HepG2 (cell line): ENCODE measurements around the gene KAT6B. TPM values are rescaled to one million over a fixed set of nuclear protein-coding genes. Genes with fewer than 3 reads are reported as not detected.

Experiments
- ATAC-seq: fragments of 200-7000 bp; cut with Tn5 transposase; 3 replicates; pipeline ENCODE4 v1.9.1; 2020; ENCODE audit warnings: mild to moderate bottlenecking, moderate library complexity
- BruUV-seq: library from RNA; stranded (reverse); fragments of 400-500 nt; replicated peaks from 2 replicates; lab custom pipeline; 2021; lab: Mats Ljungman, UMichigan
- CTCF ChIA-PET: fragments of 300-600 bp; formaldehyde crosslinking; extraction: SDS; loops from one replicate; lab custom pipeline; 2021; ENCODE audit warnings: low total read pairs, inconsistent platforms, low intra/inter-chr PET ratio; lab: Yijun Ruan, JAX
- POLR2A ChIA-PET: fragments of 350-600 bp; sonication (Branson Sonifier 250); formaldehyde crosslinking; loops from one replicate; lab custom pipeline; 2020; ENCODE audit warnings: antibody characterized with exemption, inconsistent platforms; lab: Yijun Ruan, JAX
- DNase-seq: peaks from one replicate; pipeline ENCODE4 v3.0.0-alpha.2; 2015; ENCODE audit warnings: low spot score
- FAIRE-seq: peaks from 3 replicates; lab custom pipeline; 2011; peaks lifted over from hg19 to GRCh38; lab: Jason Lieb, UNC
- H2AFZ ChIP-seq: one replicate; pipeline ENCODE4 v1.6.1; 2011; ENCODE audit warnings: low read length, inconsistent platforms
- H3K27ac ChIP-seq: fragments of 300-600 bp; 3 replicates; pipeline ENCODE4 v1.8.0; 2011; ENCODE audit warnings: mixed run types, mild to moderate bottlenecking, mixed read lengths, low read length, inconsistent platforms; ENCODE audit not compliant: insufficient read depth; ENCODE audit errors: extremely low read length
- H3K27me3 ChIP-seq, 2 experiments: fragments of 200-600 bp in 1 of 2; 2 replicates in 1 of 2; 3 replicates in 1 of 2; pipeline versions ENCODE4 v1.6.0 to v1.8.0; 2011; ENCODE audit warnings: low read length in 2 of 2, mild to moderate bottlenecking in 2 of 2, moderate library complexity in 2 of 2, inconsistent platforms in 1 of 2; ENCODE audit not compliant: insufficient read depth in 2 of 2, control insufficient read depth in 1 of 2
- H3K36me3 ChIP-seq, 2 experiments: fragments of 200-600 bp in 1 of 2; replicated peaks in 1 of 2; 2 replicates in 1 of 2; 3 replicates in 1 of 2; pipeline versions ENCODE4 v1.5.1 to v1.8.0; 2011; ENCODE audit warnings: low read length in 2 of 2, inconsistent platforms in 1 of 2; ENCODE audit not compliant: insufficient read depth in 2 of 2, control insufficient read depth in 1 of 2
- H3K4me1 ChIP-seq: 2 replicates; pipeline ENCODE4 v1.5.1; 2012; ENCODE audit warnings: low read length, inconsistent platforms; ENCODE audit not compliant: insufficient read depth
- H3K4me2 ChIP-seq: 2 replicates; pipeline ENCODE4 v1.6.0; 2011; ENCODE audit warnings: low read depth, low read length, inconsistent platforms
- H3K4me3 ChIP-seq, 3 experiments: fragments of 200-600 bp in 1 of 3; sonication (generic), shearing (Covaris generic) in 1 of 3; replicated peaks in 1 of 3; 2 replicates each; pipeline ENCODE4 v1.5.1; 2011 to 2016; ENCODE audit warnings: low read length in 3 of 3, inconsistent platforms in 2 of 3, low read depth in 2 of 3, mild to moderate bottlenecking in 2 of 3, control low read depth in 1 of 3, mixed read lengths in 1 of 3; ENCODE audit not compliant: insufficient read depth in 1 of 3
- H3K79me2 ChIP-seq: one replicate; pipeline ENCODE4 v1.6.1; 2011; ENCODE audit warnings: low read length, inconsistent platforms; ENCODE audit not compliant: insufficient read depth
- H3K9ac ChIP-seq: 2 replicates; pipeline ENCODE4 v1.6.0; 2011; ENCODE audit warnings: mild to moderate bottlenecking, low read depth, low read length, inconsistent platforms; ENCODE audit not compliant: insufficient read depth
- H3K9me3 ChIP-seq: 2 replicates; pipeline ENCODE4 v1.5.1; 2012; ENCODE audit warnings: mild to moderate bottlenecking, low read length
- H4K20me1 ChIP-seq: 2 replicates; pipeline ENCODE4 v1.6.0; 2011; ENCODE audit warnings: inconsistent platforms, mild to moderate bottlenecking, low read length, moderate library complexity; ENCODE audit not compliant: insufficient read depth
- CBX1 ChIP-seq: IDR thresholded peaks from one replicate; pipeline ENCODE4 v1.6.1; 2016; ENCODE audit warnings: antibody characterized with exemption, low read depth
- ETV6 ChIP-seq: sonication (generic); formaldehyde crosslinking; conservative IDR thresholded peaks from 2 replicates; pipeline ENCODE4 v1.4.0; 2020; ENCODE audit warnings: missing genetic modification reagents
- HNF4G ChIP-seq, 2 experiments: sonication (generic) in 1 of 2; formaldehyde crosslinking in 1 of 2; IDR thresholded peaks; 2 replicates each; pipeline versions ENCODE4 v1.4.0 to v1.6.1; 2011 to 2020; ENCODE audit warnings: borderline replicate concordance in 2 of 2, low read depth in 2 of 2, mild to moderate bottlenecking in 2 of 2, low read length in 1 of 2, missing genetic modification reagents in 1 of 2, moderate library complexity in 1 of 2
- NCOR1 ChIP-seq: fragments of 200-600 bp; sonication (generic); IDR thresholded peaks from 2 replicates; pipeline ENCODE4 v1.7.0; 2017; ENCODE audit warnings: antibody characterized with exemption, low read length, borderline replicate concordance
- SATB2 ChIP-seq: sonication (generic); formaldehyde crosslinking; IDR thresholded peaks from 2 replicates; pipeline ENCODE4 v1.5.0; 2020; ENCODE audit warnings: missing genetic modification reagents
- SYNCRIP ChIP-seq: fragments of 200-400 bp; formaldehyde crosslinking; IDR thresholded peaks from 2 replicates; pipeline ENCODE4 v1.6.1; 2018; ENCODE audit warnings: mild to moderate bottlenecking, low read depth, low read length; ENCODE audit not compliant: insufficient read depth
- ZBTB7B ChIP-seq: sonication (generic); formaldehyde crosslinking; IDR thresholded peaks from 2 replicates; pipeline ENCODE4 v1.4.0; 2020; ENCODE audit warnings: missing genetic modification reagents
- ZNF549 ChIP-seq: sonication (generic); formaldehyde crosslinking; IDR thresholded peaks from 2 replicates; pipeline ENCODE4 v1.5.0; 2020; ENCODE audit warnings: missing genetic modification reagents
- WGBS: methylation state at CpG from one replicate; pipeline ENCODE4 v1.1.6; 2017; ENCODE audit warnings: low lambda C conversion rate; 5-methylcytosine and 5-hydroxymethylcytosine counted together
- in situ Hi-C: cut with HindIII; loops from 2 replicates; pipeline ENCODE4 v1.10.0; 2017; ENCODE audit warnings: low pct_unique_long_range_greater_than_20kb; ENCODE audit not compliant: extremely low pct_ligation_motif_present
- intact Hi-C: fragments of 100-400 bp; cut with micrococcal nuclease; formaldehyde crosslinking; loops from one replicate; pipeline ENCODE4 v1.10.0; 2022; ENCODE audit not compliant: unreplicated experiment
- polyA plus RNA-seq, 8 experiments: library from polyadenylated mRNA; depleted of rRNA in 3 of 8; stranded (reverse) in 7 of 8; unstranded in 1 of 8; fragments of >200 nt; fragmentation: Illumina TruSeq in 4 of 8; extraction: Trizol in 4 of 8; gene quantifications; 2 replicates each; pipeline versions ENCODE4 v1.2.1 to v1.2.3, GENCODE V29; 2011 to 2016; ENCODE audit warnings: low read depth in 4 of 8, missing spikeins in 1 of 8, mixed read lengths in 1 of 8; ENCODE audit not compliant: insufficient read depth in 1 of 8
- total RNA-seq, 5 experiments: library from RNA; depleted of rRNA; stranded (reverse); fragments of >200 nt; fragmentation: Illumina TruSeq; extraction: Trizol; gene quantifications; 2 replicates each; pipeline ENCODE4 v1.2.3, GENCODE V29; 2016; ENCODE audit warnings: low read depth in 1 of 5
- TF ChIP-seq, protein P1 (sequence below): sonication (generic); formaldehyde crosslinking; IDR thresholded peaks from 2 replicates; pipeline ENCODE4 v1.5.0; 2020; ENCODE audit warnings: mild to moderate bottlenecking, missing genetic modification reagents
- TF ChIP-seq, protein P2 (sequence below): sonication (generic); formaldehyde crosslinking; IDR thresholded peaks from 2 replicates; pipeline ENCODE4 v1.4.0; 2020; ENCODE audit warnings: low read depth, mild to moderate bottlenecking, missing genetic modification reagents
- TF ChIP-seq, protein P3 (sequence below): IDR thresholded peaks from 2 replicates; pipeline ENCODE4 v1.6.1; 2016
- TF ChIP-seq, protein P4 (sequence below): sonication (generic); formaldehyde crosslinking; IDR thresholded peaks from 2 replicates; pipeline ENCODE4 v1.4.0; 2020; ENCODE audit warnings: missing genetic modification reagents

KAT6B gene
- total and polyA plus RNA-seq, 2 of the 13 experiments (the other 11 are each of a cell fraction or from before 2014, with no cell fraction given), result 3.0 to 9.5 TPM

DNA sequence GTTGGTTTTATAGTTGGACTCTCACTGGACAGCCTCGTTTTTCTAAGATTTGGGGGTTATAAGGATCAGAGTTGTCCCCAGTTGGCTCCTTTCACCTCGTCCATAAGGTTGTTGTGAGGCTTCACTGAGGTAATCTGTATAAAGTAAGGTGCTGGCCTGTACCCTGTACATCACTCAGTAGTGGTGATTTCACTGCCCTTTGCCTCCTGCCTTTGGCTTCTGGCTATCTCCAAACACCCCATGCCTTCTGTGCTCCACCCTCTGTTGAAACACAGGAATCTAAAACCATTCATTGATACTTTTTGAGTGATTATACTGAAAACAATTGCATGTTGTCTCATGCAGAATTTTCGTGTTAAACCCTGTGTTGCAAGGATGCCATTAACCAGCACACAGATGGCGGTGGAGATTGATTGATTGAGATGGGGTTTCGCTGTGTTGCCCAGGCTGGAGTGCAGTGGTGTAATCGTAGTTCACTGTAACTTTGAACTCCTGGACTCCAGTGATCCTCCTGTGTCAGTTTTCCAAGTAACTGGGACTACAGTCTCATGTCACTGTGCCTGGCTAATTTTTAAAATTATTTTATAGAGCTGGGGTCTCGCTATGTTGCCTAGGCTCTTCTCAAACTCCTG, 55.0 kb downstream of the KAT6B start:
- Histone ChIP-seq H3K4me2 (no peak overlapping the region), H3K36me3 (no peaks in the 10 kb centered on the region), H3K27ac (no peak overlapping the region), H3K9ac (no peak overlapping the region), H3K79me2 (peaks cover 2% of the 10 kb centered on the region), H3K27me3 (no peaks in the 10 kb centered on the region), H2AFZ (no peak overlapping the region), H3K4me1 (peaks cover 28% of the 10 kb centered on the region), H4K20me1 (0 out of 2 replicates have a peak, but pooled peaks cover 7% of the 10 kb centered on the region), H3K9me3 (no peaks in the 10 kb centered on the region), H3K4me3 (no peak overlapping the region)
- ATAC-seq (peak; percentile 76), DNase-seq (peak; percentile 42), FAIRE-seq (no peak)
- in situ Hi-C loops (no loop called here), intact Hi-C loops (no loop called here)
- POLR2A ChIA-PET, result no interaction called here
- 70% methylated on average over 7 of the region's 7 CpGs for WGBS
- BruUV-seq, result no TSS peak
- CTCF ChIA-PET, result no interaction called here
- TF ChIP-seq SATB2 (CRISPR knock-in tag), result no peak
- TF ChIP-seq, protein P1, sequence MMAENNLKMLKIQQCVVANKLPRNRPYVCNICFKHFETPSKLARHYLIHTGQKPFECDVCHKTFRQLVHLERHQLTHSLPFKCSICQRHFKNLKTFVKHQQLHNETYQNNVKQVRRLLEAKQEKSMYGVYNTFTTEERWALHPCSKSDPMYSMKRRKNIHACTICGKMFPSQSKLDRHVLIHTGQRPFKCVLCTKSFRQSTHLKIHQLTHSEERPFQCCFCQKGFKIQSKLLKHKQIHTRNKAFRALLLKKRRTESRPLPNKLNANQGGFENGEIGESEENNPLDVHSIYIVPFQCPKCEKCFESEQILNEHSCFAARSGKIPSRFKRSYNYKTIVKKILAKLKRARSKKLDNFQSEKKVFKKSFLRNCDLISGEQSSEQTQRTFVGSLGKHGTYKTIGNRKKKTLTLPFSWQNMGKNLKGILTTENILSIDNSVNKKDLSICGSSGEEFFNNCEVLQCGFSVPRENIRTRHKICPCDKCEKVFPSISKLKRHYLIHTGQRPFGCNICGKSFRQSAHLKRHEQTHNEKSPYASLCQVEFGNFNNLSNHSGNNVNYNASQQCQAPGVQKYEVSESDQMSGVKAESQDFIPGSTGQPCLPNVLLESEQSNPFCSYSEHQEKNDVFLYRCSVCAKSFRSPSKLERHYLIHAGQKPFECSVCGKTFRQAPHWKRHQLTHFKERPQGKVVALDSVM (CRISPR knock-in tag), result 0 out of 2 replicates have a peak, but pooled peaks have one; percentile 47
- TF ChIP-seq SYNCRIP, result no peak
- no peak for TF ChIP-seq CBX1
- TF ChIP-seq HNF4G (IDR thresholded peaks at IDR 0.05; ENCODE audit: borderline replicate concordance, low read depth, low read length), result 0 out of 2 replicates have a peak, but pooled peaks have one; percentile 32
- TF ChIP-seq HNF4G (CRISPR knock-in tag; IDR thresholded peaks at IDR 0.05; ENCODE audit: borderline replicate concordance, low read depth), result no peak
- TF ChIP-seq ZNF549 (CRISPR knock-in tag), result no peak
- TF ChIP-seq, protein P2, sequence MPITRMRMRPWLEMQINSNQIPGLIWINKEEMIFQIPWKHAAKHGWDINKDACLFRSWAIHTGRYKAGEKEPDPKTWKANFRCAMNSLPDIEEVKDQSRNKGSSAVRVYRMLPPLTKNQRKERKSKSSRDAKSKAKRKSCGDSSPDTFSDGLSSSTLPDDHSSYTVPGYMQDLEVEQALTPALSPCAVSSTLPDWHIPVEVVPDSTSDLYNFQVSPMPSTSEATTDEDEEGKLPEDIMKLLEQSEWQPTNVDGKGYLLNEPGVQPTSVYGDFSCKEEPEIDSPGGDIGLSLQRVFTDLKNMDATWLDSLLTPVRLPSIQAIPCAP (CRISPR knock-in tag), result no peak
- no peak for TF ChIP-seq ZBTB7B (CRISPR knock-in tag)
- TF ChIP-seq ETV6 (CRISPR knock-in tag), result no peak
- TF ChIP-seq, protein P3, sequence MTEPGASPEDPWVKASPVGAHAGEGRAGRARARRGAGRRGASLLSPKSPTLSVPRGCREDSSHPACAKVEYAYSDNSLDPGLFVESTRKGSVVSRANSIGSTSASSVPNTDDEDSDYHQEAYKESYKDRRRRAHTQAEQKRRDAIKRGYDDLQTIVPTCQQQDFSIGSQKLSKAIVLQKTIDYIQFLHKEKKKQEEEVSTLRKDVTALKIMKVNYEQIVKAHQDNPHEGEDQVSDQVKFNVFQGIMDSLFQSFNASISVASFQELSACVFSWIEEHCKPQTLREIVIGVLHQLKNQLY, result no peak
- peak; percentile 38; the same call in 1 of the 2 replicates for TF ChIP-seq NCOR1
- TF ChIP-seq, protein P4, sequence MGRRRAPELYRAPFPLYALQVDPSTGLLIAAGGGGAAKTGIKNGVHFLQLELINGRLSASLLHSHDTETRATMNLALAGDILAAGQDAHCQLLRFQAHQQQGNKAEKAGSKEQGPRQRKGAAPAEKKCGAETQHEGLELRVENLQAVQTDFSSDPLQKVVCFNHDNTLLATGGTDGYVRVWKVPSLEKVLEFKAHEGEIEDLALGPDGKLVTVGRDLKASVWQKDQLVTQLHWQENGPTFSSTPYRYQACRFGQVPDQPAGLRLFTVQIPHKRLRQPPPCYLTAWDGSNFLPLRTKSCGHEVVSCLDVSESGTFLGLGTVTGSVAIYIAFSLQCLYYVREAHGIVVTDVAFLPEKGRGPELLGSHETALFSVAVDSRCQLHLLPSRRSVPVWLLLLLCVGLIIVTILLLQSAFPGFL (CRISPR knock-in tag), result no peak
